ENCODE data around the gene FNIP1. TPM values are rescaled to one million over a fixed set of nuclear protein-coding genes. Genes with fewer than 3 reads are reported as not detected.

The FNIP1 gene
- total and polyA plus RNA-seq, 9 of the 15 experiments (the other 6 are each of a cell fraction or from before 2014, with no cell fraction given) = 5.0 to 32.8 (median 18.4) TPM

- FAIRE-seq (no peak), ATAC-seq (no peak), DNase-seq (ENCODE audit: extremely low read depth in 1 of 4, low spot score in 3 of 4) (no peak)
- Histone ChIP-seq H3K9me3 (replicated peaks; ENCODE audit: control insufficient read depth, insufficient read depth, low read depth, low read length) (no peaks in the 10 kb centered on the region; the same call in 1 of the 2 replicates), H3K4me3 (no peak overlapping the region), H3K36me3 (ENCODE audit: control insufficient read depth, insufficient read depth, low read length) (peaks cover 70% of the 10 kb centered on the region), H2AFZ (ENCODE audit: low read depth, low read length) (no peak overlapping the region), H3K9ac (ENCODE audit: insufficient read depth in 1 of 2, low read depth in 2 of 2, low read length in 2 of 2) (no peak overlapping the region), H3K27ac (ENCODE audit: extremely low read depth, low read depth, low read length) (no peak overlapping the region), H3K79me2 (ENCODE audit: control insufficient read depth, insufficient read depth, low read length) (0 out of 3 replicates have a peak, but pooled peaks cover 3% of the 10 kb centered on the region), H3K4me2 (ENCODE audit: insufficient read depth, low read length) (no peak overlapping the region), H3K4me1 (replicated peaks in 1 of 2; ENCODE audit: control insufficient read depth in 2 of 2, insufficient read depth in 2 of 2, low read length in 2 of 2) (no peaks in the 10 kb centered on the region), H4K20me1 (replicated peaks; ENCODE audit: control insufficient read depth, insufficient read depth, low read length) (no peaks in the 10 kb centered on the region), H3K27me3 (ENCODE audit: control insufficient read depth in 2 of 2, insufficient read depth in 2 of 2, low read length in 2 of 2) (no peaks in the 10 kb centered on the region), H3K9me1 (ENCODE audit: control insufficient read depth, insufficient read depth, low read length) (no peaks in the 10 kb centered on the region)
- WGBS (ENCODE audit: insufficient coverage, low coverage, missing lambda C conversion rate) = 100% methylated on average over 4 of the region's 4 CpGs
- BruUV-seq (replicated peaks) = no TSS peak
- intact Hi-C loops (cut with micrococcal nuclease) (no loop called here), in situ Hi-C loops (cut with MboI) (no loop called here)
- ChIA-PET POLR2A (interaction anchor here (0.6 kb wide), 1 partner anchor 24 kb away, joined by 3 read pairs; no protein-coding TSS in a partner anchor), CTCF (ENCODE audit: low intra/inter-chr PET ratio) (no interaction called here)
- no peak for TF ChIP-seq RBM15 (IDR thresholded peaks at IDR 0.05; ENCODE audit: insufficient read depth, low read length)
- no peak for TF ChIP-seq ZNF707 (CRISPR knock-in tag; conservative IDR thresholded peaks at IDR 0.05)
- no peak for TF ChIP-seq ZNF764 (CRISPR knock-in tag; IDR thresholded peaks at IDR 0.05; ENCODE audit: low read depth)
- TF ChIP-seq CUX1 (CRISPR knock-in tag; IDR thresholded peaks at IDR 0.05) = no peak
- no peak for TF ChIP-seq ZNF232 (CRISPR knock-in tag; IDR thresholded peaks at IDR 0.05)
- TF ChIP-seq SFPQ (IDR thresholded peaks at IDR 0.05; ENCODE audit: low read depth, low read length) = no peak
- no peak for TF ChIP-seq ZBED1 (IDR thresholded peaks at IDR 0.05)
- no peak for TF ChIP-seq ZNF165 (CRISPR knock-in tag; IDR thresholded peaks at IDR 0.05; ENCODE audit: borderline replicate concordance)
- TF ChIP-seq THAP12 (CRISPR knock-in tag; IDR thresholded peaks at IDR 0.05) = no peak
- no peak for TF ChIP-seq BMI1 (IDR thresholded peaks at IDR 0.05; ENCODE audit: low read length)
- TF ChIP-seq ZNF384 (IDR thresholded peaks at IDR 0.05; ENCODE audit: low read depth, low read length) = no peak
- no peak for TF ChIP-seq ZNF263 (CRISPR knock-in tag; IDR thresholded peaks at IDR 0.05; ENCODE audit: borderline replicate concordance)
These were observed 101.9 kb downstream of the FNIP1 start for GRCh38 chr5:131694926-131695325.

All from K562 (cell line).